ENCODE results near the gene VAV2.
A peak's percentile ranks its signal among the peaks of the same experiment; 100 is the strongest.

- TF ChIP-seq CTCF (conservative IDR thresholded peaks at IDR 0.05; ENCODE audit: low read depth, low read length) (peak; percentile 28; the same call in 1 of the 2 replicates), SMC3 (IDR thresholded peaks at IDR 0.05; ENCODE audit: low read depth, low read length) (peak; percentile 11; the same call in 1 of the 2 replicates), CHD1 (IDR thresholded peaks at IDR 0.05; ENCODE audit: low read depth, low read length) (no peak), POLR2A (IDR thresholded peaks at IDR 0.05; ENCODE audit: low read depth, low read length) (no peak), CEBPB (IDR thresholded peaks at IDR 0.05; ENCODE audit: low read depth, low read length) (no peak), RAD21 (IDR thresholded peaks at IDR 0.05; ENCODE audit: low read length) (no peak), FOS (IDR thresholded peaks at IDR 0.05; ENCODE audit: low read depth, low read length) (no peak), USF2 (IDR thresholded peaks at IDR 0.05; ENCODE audit: low read depth, low read length) (no peak), MXI1 (IDR thresholded peaks at IDR 0.05; ENCODE audit: borderline replicate concordance, low read depth, low read length) (no peak), RCOR1 (IDR thresholded peaks at IDR 0.05; ENCODE audit: insufficient replicate concordance, low read length) (no peak)
Observed at GRCh38 chr9:134025606-134026541, 33.8 kb upstream of the VAV2 start.
